PC-9 (cell line): ENCODE results near the gene UNC93A. TPM values are rescaled to one million over a fixed set of nuclear protein-coding genes. Genes with fewer than 3 reads are reported as not detected.
"Not testable (repeated sequence)": the region's sequence is repeated elsewhere in the genome, so short reads cannot be mapped to it uniquely, and the experiment has no call there.

Experiments
- BruUV-seq: library from RNA; stranded (reverse); fragments of 400-500 nt; replicated peaks from 2 replicates; lab custom pipeline; 2021; lab: Mats Ljungman, UMichigan
- CTCF ChIA-PET: fragments of 300-600 bp; sonication (Branson Sonifier 250); formaldehyde crosslinking; loops from one replicate; lab custom pipeline; 2022; ENCODE audit warnings: antibody characterized with exemption; lab: Charles Lee
- POLR2A ChIA-PET: fragments of 300-600 bp; sonication (Branson Sonifier 250); formaldehyde crosslinking; loops from one replicate; lab custom pipeline; 2022; ENCODE audit warnings: antibody characterized with exemption; ENCODE audit not compliant: unreplicated experiment; lab: Charles Lee
- DNase-seq, 2 experiments: peaks; one replicate each; pipeline versions ENCODE4 v3.0.0 to v3.0.0-alpha.2; 2015 to 2022; ENCODE audit warnings: mixed read lengths in 1 of 2
- H2AFZ ChIP-seq: fragments of 200-600 bp; sonication (generic); 2 replicates; pipeline ENCODE4 v1.8.1; 2017; ENCODE audit warnings: antibody characterized with exemption
- H3F3A ChIP-seq: fragments of 200-600 bp; sonication (generic); 2 replicates; pipeline ENCODE4 v1.8.1; 2017; ENCODE audit warnings: antibody characterized with exemption, mild to moderate bottlenecking, low read depth; ENCODE audit not compliant: insufficient read depth
- H3K27ac ChIP-seq: fragments of 200-600 bp; sonication (generic); 2 replicates; pipeline ENCODE4 v1.6.1; 2016; ENCODE audit warnings: mixed run types
- H3K27me3 ChIP-seq: fragments of 200-600 bp; sonication (generic); 2 replicates; pipeline ENCODE4 v1.6.1; 2016; ENCODE audit warnings: low read depth, mixed run types; ENCODE audit not compliant: insufficient read depth
- H3K36me3 ChIP-seq: fragments of 200-600 bp; sonication (generic); 2 replicates; pipeline ENCODE4 v1.6.1; 2016; ENCODE audit warnings: low read depth, mixed run types
- H3K4me1 ChIP-seq: fragments of 200-600 bp; sonication (generic); replicated peaks from 2 replicates; pipeline ENCODE4 v1.6.1; 2016; ENCODE audit warnings: mixed run types; ENCODE audit not compliant: insufficient read depth
- H3K4me2 ChIP-seq: fragments of 200-600 bp; sonication (generic); 2 replicates; pipeline ENCODE4 v1.6.1; 2017; ENCODE audit warnings: mixed run types
- H3K4me3 ChIP-seq: fragments of 200-600 bp; sonication (generic); 2 replicates; pipeline ENCODE4 v1.6.1; 2016; ENCODE audit warnings: mixed run types
- H3K79me2 ChIP-seq: fragments of 200-600 bp; sonication (generic); 2 replicates; pipeline ENCODE4 v1.6.1; 2017; ENCODE audit warnings: low read depth, mixed run types
- H3K9me2 ChIP-seq: fragments of 200-600 bp; sonication (generic); 2 replicates; pipeline ENCODE4 v1.8.1; 2017; ENCODE audit warnings: mild to moderate bottlenecking; ENCODE audit not compliant: insufficient read depth
- H3K9me3 ChIP-seq: fragments of 200-600 bp; sonication (generic); 2 replicates; pipeline ENCODE4 v1.8.1; 2016; ENCODE audit warnings: low read depth; ENCODE audit not compliant: insufficient read depth
- H4K20me1 ChIP-seq: fragments of 200-600 bp; sonication (generic); 2 replicates; pipeline ENCODE4 v1.8.1; 2017; ENCODE audit not compliant: insufficient read depth
- EZH2 ChIP-seq: fragments of 200-600 bp; sonication (generic); IDR thresholded peaks from 2 replicates; pipeline ENCODE4 v1.8.0; 2017; ENCODE audit warnings: antibody characterized with exemption, low read depth
- intact Hi-C: fragments of 100-400 bp; cut with micrococcal nuclease; formaldehyde crosslinking; loops from one replicate; pipeline ENCODE4 v1.10.0; 2022; ENCODE audit not compliant: unreplicated experiment
- total RNA-seq: library from RNA; stranded (reverse); gene quantifications from 2 replicates; pipeline ENCODE4 v1.2.3, GENCODE V29; 2021
- TF ChIP-seq, protein P1 (sequence below): fragments of 200-600 bp; sonication (generic); conservative IDR thresholded peaks from 2 replicates; pipeline ENCODE4 v1.6.1; 2017; ENCODE audit warnings: mixed run types, antibody characterized with exemption, mild to moderate bottlenecking, moderate library complexity

The UNC93A gene
- total RNA-seq, 1 experiment from 2014 or later, result not detected

DNA sequence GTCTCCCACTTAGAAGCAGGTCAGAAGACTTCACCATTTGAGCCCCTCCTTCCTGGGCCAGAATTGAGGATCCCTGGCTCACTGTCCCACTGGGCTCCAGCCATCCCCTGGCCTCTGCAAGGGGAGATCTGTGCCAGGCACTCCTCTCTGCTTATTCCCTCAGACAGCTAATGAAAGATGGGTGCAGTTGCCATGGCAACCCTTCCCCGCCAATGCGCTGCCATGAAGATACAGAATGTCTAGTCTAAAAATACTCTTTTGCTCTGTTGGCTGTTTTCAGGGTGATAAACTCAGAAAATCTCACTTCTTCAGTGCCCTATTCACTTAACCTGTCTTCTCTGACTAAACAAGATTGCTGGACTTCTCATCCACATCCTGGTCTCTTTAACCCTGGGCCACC lies 20.2 kb downstream of the UNC93A start:
- peaks cover 5% of the 10 kb centered on the region; the same call in 1 of the 2 replicates for H4K20me1 ChIP-seq
- H3K27ac ChIP-seq, result no peak overlapping the region
- H2AFZ ChIP-seq, result no peak overlapping the region
- intact Hi-C loops, result no loop called here
- H3K36me3 ChIP-seq, result no peaks in the 10 kb centered on the region
- H3K4me1 ChIP-seq, result no peaks in the 10 kb centered on the region
- peaks cover 87% of the 10 kb centered on the region for H3K27me3 ChIP-seq
- ChIA-PET POLR2A (no interaction called here), CTCF (no interaction called here)
- TF ChIP-seq, protein P1, sequence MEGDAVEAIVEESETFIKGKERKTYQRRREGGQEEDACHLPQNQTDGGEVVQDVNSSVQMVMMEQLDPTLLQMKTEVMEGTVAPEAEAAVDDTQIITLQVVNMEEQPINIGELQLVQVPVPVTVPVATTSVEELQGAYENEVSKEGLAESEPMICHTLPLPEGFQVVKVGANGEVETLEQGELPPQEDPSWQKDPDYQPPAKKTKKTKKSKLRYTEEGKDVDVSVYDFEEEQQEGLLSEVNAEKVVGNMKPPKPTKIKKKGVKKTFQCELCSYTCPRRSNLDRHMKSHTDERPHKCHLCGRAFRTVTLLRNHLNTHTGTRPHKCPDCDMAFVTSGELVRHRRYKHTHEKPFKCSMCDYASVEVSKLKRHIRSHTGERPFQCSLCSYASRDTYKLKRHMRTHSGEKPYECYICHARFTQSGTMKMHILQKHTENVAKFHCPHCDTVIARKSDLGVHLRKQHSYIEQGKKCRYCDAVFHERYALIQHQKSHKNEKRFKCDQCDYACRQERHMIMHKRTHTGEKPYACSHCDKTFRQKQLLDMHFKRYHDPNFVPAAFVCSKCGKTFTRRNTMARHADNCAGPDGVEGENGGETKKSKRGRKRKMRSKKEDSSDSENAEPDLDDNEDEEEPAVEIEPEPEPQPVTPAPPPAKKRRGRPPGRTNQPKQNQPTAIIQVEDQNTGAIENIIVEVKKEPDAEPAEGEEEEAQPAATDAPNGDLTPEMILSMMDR, result no peak
- no peak for TF ChIP-seq EZH2
- DNase-seq, result no peak
- H3K4me3 ChIP-seq, result no peak overlapping the region
- no peaks in the 10 kb centered on the region for H3K9me3 ChIP-seq
- no TSS peak for BruUV-seq
- no peaks in the 10 kb centered on the region for H3K9me2 ChIP-seq
- no peak overlapping the region for H3K4me2 ChIP-seq
- H3F3A ChIP-seq, result no peaks in the 10 kb centered on the region
- no peaks in the 10 kb centered on the region for H3K79me2 ChIP-seq

DNA sequence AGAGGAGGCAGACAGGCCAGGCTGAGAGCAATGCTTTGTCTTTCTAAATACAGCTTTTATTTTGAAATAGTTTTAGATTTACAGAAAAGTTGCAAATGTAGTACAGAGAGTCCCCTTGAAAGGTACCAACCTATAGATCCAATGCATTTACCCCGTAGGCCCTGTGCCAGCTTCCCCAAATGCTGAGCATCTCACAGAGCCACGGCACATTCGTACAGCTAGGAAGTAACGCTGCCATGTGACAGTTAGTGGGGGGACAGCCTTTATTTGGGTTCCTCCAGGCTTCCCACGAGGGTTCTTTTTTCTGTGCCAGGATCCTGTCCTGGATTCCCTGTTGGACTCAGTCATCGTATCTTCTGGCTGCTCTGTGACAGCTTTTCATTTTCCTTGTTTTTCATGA lies 20.6 kb downstream of the UNC93A start:
- H3K27ac ChIP-seq, DNase-seq, POLR2A ChIA-PET, intact Hi-C loops, CTCF ChIA-PET, BruUV-seq, H2AFZ ChIP-seq, H3K4me2 ChIP-seq, H3K9me3 ChIP-seq, H3F3A ChIP-seq, H4K20me1 ChIP-seq, H3K4me1 ChIP-seq, H3K9me2 ChIP-seq, H3K36me3 ChIP-seq, H3K79me2 ChIP-seq, H3K4me3 ChIP-seq: not testable (repeated sequence)
- peaks cover 84% of the 10 kb centered on the region for H3K27me3 ChIP-seq

DNA sequence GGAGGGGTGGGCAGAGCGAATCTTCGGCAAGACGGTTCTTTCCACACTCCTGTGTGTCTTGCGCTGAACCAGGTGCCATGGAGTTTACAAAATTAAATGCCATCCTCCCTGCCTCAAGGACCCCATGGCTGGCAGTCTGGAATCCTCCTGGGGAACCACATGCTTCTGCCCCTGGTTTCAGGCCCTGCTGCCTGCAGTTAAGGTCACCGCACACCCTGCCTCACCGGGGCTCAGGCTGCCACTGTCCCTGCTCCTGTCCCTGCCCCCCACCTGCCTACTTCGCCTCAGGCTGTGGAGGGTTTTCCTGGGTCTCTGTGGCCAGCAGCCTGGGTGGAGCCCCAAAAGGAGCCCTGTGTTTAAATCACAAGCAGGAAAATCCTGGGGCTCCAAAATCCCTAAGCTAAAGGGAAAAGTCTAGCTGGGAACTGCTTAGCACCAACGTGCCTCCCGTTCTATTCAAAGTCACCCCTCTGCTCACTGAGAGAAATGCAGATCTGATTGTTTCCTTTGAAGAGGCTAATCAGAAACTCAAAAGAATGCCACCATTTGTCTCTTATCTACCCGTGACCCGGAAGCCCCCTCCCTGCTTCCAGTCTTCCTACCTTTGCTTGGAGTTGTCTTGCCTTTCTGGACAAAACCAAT lies 23.2 kb downstream of the UNC93A start:
- POLR2A ChIA-PET, result no interaction called here
- H4K20me1 ChIP-seq, result peaks cover 5% of the 10 kb centered on the region; the same call in 1 of the 2 replicates
- BruUV-seq, result no TSS peak

More for the DNA sequence above, 23.2 kb downstream of the UNC93A start:
- Histone ChIP-seq H3K9me2 (no peaks in the 10 kb centered on the region), H3K27ac (no peak overlapping the region), H3K4me3 (no peak overlapping the region), H3F3A (no peaks in the 10 kb centered on the region), H3K4me1 (no peaks in the 10 kb centered on the region), H3K27me3 (peaks cover 69% of the 10 kb centered on the region), H2AFZ (no peak overlapping the region), H3K36me3 (no peaks in the 10 kb centered on the region), H3K9me3 (no peaks in the 10 kb centered on the region), H3K4me2 (no peak overlapping the region), H3K79me2 (no peaks in the 10 kb centered on the region)
- TF ChIP-seq EZH2, result no peak
- TF ChIP-seq, protein P1, result no peak
- CTCF ChIA-PET, result no interaction called here
- intact Hi-C loops, result no loop called here
- DNase-seq, result no peak
